SK-N-MC (cell line): ENCODE results near the gene XRCC6.
"Not testable (repeated sequence)": the region's sequence is repeated elsewhere in the genome, so short reads cannot be mapped to it uniquely, and the experiment has no call there.

ENCODE experiments used
- DNase-seq: peaks from one replicate; pipeline ENCODE4 v3.0.0-alpha.2; 2011; ENCODE audit warnings: low read depth, low spot score
- H3K27ac ChIP-seq: fragments of 200-600 bp; sonication (generic); 2 replicates; pipeline ENCODE4 v1.5.1; 2016; ENCODE audit warnings: mixed run types
- H3K36me3 ChIP-seq: fragments of 200-600 bp; sonication (generic); 2 replicates; pipeline ENCODE4 v1.6.1; 2017; ENCODE audit warnings: antibody characterized with exemption, low read length, mixed read lengths; ENCODE audit not compliant: insufficient read depth
- H3K4me3 ChIP-seq: fragments of 200-600 bp; sonication (generic); 2 replicates; pipeline ENCODE4 v1.5.1; 2016
- H3K9ac ChIP-seq: fragments of 200-600 bp; sonication (generic); 2 replicates; pipeline ENCODE4 v1.8.0; 2017; ENCODE audit warnings: mixed run types, mixed read lengths; ENCODE audit not compliant: insufficient read length
- H3K9me3 ChIP-seq: fragments of 200-600 bp; sonication (generic); 2 replicates; pipeline ENCODE4 v1.6.1; 2017; ENCODE audit warnings: low read depth, mild to moderate bottlenecking, antibody characterized with exemption, low read length, moderate library complexity, mixed read lengths
- EZH2 ChIP-seq: fragments of 200-600 bp; sonication (generic); IDR thresholded peaks from one replicate; pipeline ENCODE4 v1.6.1; 2017; ENCODE audit warnings: antibody characterized with exemption
- FOXP2 ChIP-seq: optimal IDR thresholded peaks from 2 replicates; pipeline ENCODE3; 2011; ENCODE audit warnings: mild to moderate bottlenecking, moderate library complexity; ENCODE audit not compliant: insufficient read depth; ENCODE audit errors: extremely low read length, control extremely low read depth
- POLR2AphosphoS5 ChIP-seq: IDR thresholded peaks from 2 replicates; pipeline ENCODE4 v1.6.1; 2012; ENCODE audit warnings: mild to moderate bottlenecking, low read depth, low read length, borderline replicate concordance

Gene XRCC6

GRCh38 chr22:41683052-41683451 lies 62.0 kb downstream of the XRCC6 start:
- peak overlapping the region; percentile 91 for H3K4me3 ChIP-seq
- DNase-seq = no peak
- no peak overlapping the region for H3K27ac ChIP-seq
- H3K9ac ChIP-seq = no peak overlapping the region
- no peak for TF ChIP-seq EZH2
- TF ChIP-seq FOXP2 = no peak
- TF ChIP-seq POLR2AphosphoS5 = no peak
- H3K36me3 ChIP-seq = peaks cover 26% of the 10 kb centered on the region
- no peaks in the 10 kb centered on the region for H3K9me3 ChIP-seq

GRCh38 chr22:41683616-41684015 lies 62.5 kb downstream of the XRCC6 start:
- Histone ChIP-seq H3K9ac (no peak overlapping the region), H3K27ac (no peak overlapping the region), H3K9me3 (no peaks in the 10 kb centered on the region), H3K36me3 (peaks cover 21% of the 10 kb centered on the region), H3K4me3 (no peak overlapping the region)
- no peak for DNase-seq
- TF ChIP-seq POLR2AphosphoS5 (no peak), EZH2 (no peak), FOXP2 (no peak)

- no peaks in the 10 kb centered on the region for H3K9me3 ChIP-seq
- peak overlapping the region; percentile 10; the same call in 1 of the 2 replicates for H3K27ac ChIP-seq
- H3K36me3 ChIP-seq = peaks cover 17% of the 10 kb centered on the region
- no peak overlapping the region for H3K4me3 ChIP-seq
- TF ChIP-seq POLR2AphosphoS5 = no peak
- no peak for TF ChIP-seq EZH2
- no peak for TF ChIP-seq FOXP2
- peak overlapping the region; percentile 26 for H3K9ac ChIP-seq
- DNase-seq = no peak
These were observed 63.1 kb downstream of the XRCC6 start for GRCh38 chr22:41684194-41684593.

GRCh38 chr22:41686890-41687289 lies 65.8 kb downstream of the XRCC6 start:
- H3K9ac ChIP-seq = peak overlapping the region; percentile 97
- not testable (repeated sequence) for H3K9me3 ChIP-seq, H3K36me3 ChIP-seq, DNase-seq, H3K27ac ChIP-seq
- H3K4me3 ChIP-seq = peak overlapping the region; percentile 99

- DNase-seq = no peak
- TF ChIP-seq POLR2AphosphoS5 (no peak), FOXP2 (no peak), EZH2 (no peak)
- peak overlapping the region; percentile 91 for H3K27ac ChIP-seq
- peak overlapping the region; percentile 99 for H3K4me3 ChIP-seq
- H3K9ac ChIP-seq = peak overlapping the region; percentile 97
- no peaks in the 10 kb centered on the region for H3K36me3 ChIP-seq
- H3K9me3 ChIP-seq = no peaks in the 10 kb centered on the region
These were observed 66.8 kb downstream of the XRCC6 start for GRCh38 chr22:41687901-41688364.

- H3K36me3 ChIP-seq = no peaks in the 10 kb centered on the region
- TF ChIP-seq EZH2 (no peak), POLR2AphosphoS5 (peak; percentile 92), FOXP2 (peak; percentile 65)
- DNase-seq = peak; percentile 60
- peak within 1 kb of the TSS; percentile 97 for H3K9ac ChIP-seq
- H3K4me3 ChIP-seq = peak within 1 kb of the TSS; percentile 99
- peak within 1 kb of the TSS; percentile 91 for H3K27ac ChIP-seq
- no peaks in the 10 kb centered on the region for H3K9me3 ChIP-seq
These were observed 67.5 kb downstream of the XRCC6 start, which contains the start of gene SNU13 for GRCh38 chr22:41688365-41689211. SNU13 (minus strand) TSS chr22:41688867; CDS start chr22:41688796, 71 bp downstream.

GRCh38 chr22:41690476-41690875 lies 69.4 kb downstream of the XRCC6 start:
- no peak for DNase-seq
- Histone ChIP-seq H3K9me3 (no peaks in the 10 kb centered on the region), H3K4me3 (no peak overlapping the region), H3K9ac (no peak overlapping the region), H3K36me3 (no peaks in the 10 kb centered on the region), H3K27ac (no peak overlapping the region)
- TF ChIP-seq FOXP2 = no peak
- no peak for TF ChIP-seq POLR2AphosphoS5
- TF ChIP-seq EZH2 = no peak

- Histone ChIP-seq H3K4me3 (no peak overlapping the region), H3K9ac (no peak overlapping the region), H3K36me3 (no peaks in the 10 kb centered on the region), H3K9me3 (no peaks in the 10 kb centered on the region), H3K27ac (no peak overlapping the region)
- TF ChIP-seq FOXP2 (no peak), EZH2 (no peak)
- DNase-seq = no peak
These were observed 74.1 kb downstream of the XRCC6 start for GRCh38 chr22:41695211-41695610.
